T follicular helper cell (primary cell): Measurements from ENCODE around the gene SMNDC1.
"Not testable (repeated sequence)": the region's sequence is repeated elsewhere in the genome, so short reads cannot be mapped to it uniquely, and the experiment has no call there.

Experiments
- DNase-seq: peaks from one replicate; pipeline ENCODE4 v3.0.0-alpha.2; 2020; ENCODE audit warnings: low read depth

The SMNDC1 gene

GRCh38 chr10:110279407-110279986, 25.2 kb downstream of the SMNDC1 start:
- DNase-seq: peak; percentile 43

- DNase-seq: no peak
Measured at GRCh38 chr10:110278562-110279406, 25.9 kb downstream of the SMNDC1 start.

- DNase-seq: no peak
Measured at GRCh38 chr10:110277591-110277990, 27.1 kb downstream of the SMNDC1 start.

- no peak for DNase-seq
Measured at GRCh38 chr10:110276603-110277002, 28.1 kb downstream of the SMNDC1 start.

- DNase-seq: no peak
Measured at GRCh38 chr10:110275128-110275729, 29.5 kb downstream of the SMNDC1 start.

- DNase-seq: no peak
Measured at GRCh38 chr10:110274647-110275046, 30.1 kb downstream of the SMNDC1 start.

- DNase-seq: no peak
Measured at GRCh38 chr10:110274072-110274627, 30.6 kb downstream of the SMNDC1 start.

- DNase-seq: peak; percentile 4
Measured at GRCh38 chr10:110273474-110273873, 31.2 kb downstream of the SMNDC1 start.

- DNase-seq: not testable (repeated sequence)
Measured at GRCh38 chr10:110272995-110273394, 31.7 kb downstream of the SMNDC1 start.

GRCh38 chr10:110269374-110270318, 35.1 kb downstream of the SMNDC1 start:
- no peak for DNase-seq

- no peak for DNase-seq
Measured at GRCh38 chr10:110268971-110269370, 35.7 kb downstream of the SMNDC1 start.

GRCh38 chr10:110268442-110268841, 36.3 kb downstream of the SMNDC1 start:
- DNase-seq: no peak

- no peak for DNase-seq
Measured at GRCh38 chr10:110267276-110267675, 37.4 kb downstream of the SMNDC1 start.

- DNase-seq: no peak
Measured at GRCh38 chr10:110265573-110266193, 39.0 kb downstream of the SMNDC1 start.

GRCh38 chr10:110263164-110263563, 41.6 kb downstream of the SMNDC1 start:
- DNase-seq: no peak

GRCh38 chr10:110260746-110261477, 43.8 kb downstream of the SMNDC1 start:
- DNase-seq: no peak

GRCh38 chr10:110259317-110259716, 45.4 kb downstream of the SMNDC1 start:
- no peak for DNase-seq

GRCh38 chr10:110258542-110258941, 46.2 kb downstream of the SMNDC1 start:
- DNase-seq: no peak

GRCh38 chr10:110254467-110254866, 50.3 kb downstream of the SMNDC1 start:
- DNase-seq: no peak

GRCh38 chr10:110252151-110252550, 52.6 kb downstream of the SMNDC1 start:
- no peak for DNase-seq
